IMR-90 (cell line): ENCODE measurements around the gene CACNA2D3. TPM values are rescaled to one million over a fixed set of nuclear protein-coding genes. Genes with fewer than 3 reads are reported as not detected.

Experiments used
- ATAC-seq: fragments of 200-7000 bp; cut with Tn5 transposase; 2 replicates; pipeline ENCODE4 v1.9.1; 2020; ENCODE audit warnings: low read depth, mild to moderate bottlenecking, moderate library complexity
- BruUV-seq: library from RNA; stranded (reverse); fragments of 400-500 nt; replicated peaks from 2 replicates; lab custom pipeline; 2021; lab: Mats Ljungman, UMichigan
- CTCF ChIA-PET: fragments of 300-600 bp; formaldehyde crosslinking; extraction: SDS; loops from one replicate; lab custom pipeline; 2021; ENCODE audit warnings: antibody characterized with exemption; lab: Yijun Ruan, JAX
- POLR2A ChIA-PET: fragments of 300-600 bp; sonication (Branson Sonifier 250); formaldehyde crosslinking; loops from one replicate; lab custom pipeline; 2022; ENCODE audit warnings: antibody characterized with exemption; ENCODE audit not compliant: unreplicated experiment; lab: Charles Lee
- DNase-seq: peaks from one replicate; pipeline ENCODE4 v3.0.0; 2013
- H2AFZ ChIP-seq: replicated peaks from 2 replicates; pipeline ENCODE3; 2013; ENCODE audit warnings: low read length, mild to moderate bottlenecking; ENCODE audit not compliant: poor library complexity
- H2AK5ac ChIP-seq: 2 replicates; pipeline ENCODE4 v1.6.1; 2013; ENCODE audit warnings: low read depth, low read length, inconsistent platforms
- H2AK9ac ChIP-seq: replicated peaks from 2 replicates; pipeline ENCODE3; 2013; ENCODE audit warnings: mild to moderate bottlenecking, low read depth, low read length, moderate library complexity; ENCODE audit not compliant: poor library complexity
- H2BK120ac ChIP-seq: 2 replicates; pipeline ENCODE4 v1.6.1; 2013; ENCODE audit warnings: low read depth, low read length, inconsistent platforms
- H2BK15ac ChIP-seq: 3 replicates; pipeline ENCODE4 v1.6.1; 2013; ENCODE audit warnings: low read depth, low read length, inconsistent platforms
- H2BK20ac ChIP-seq: 2 replicates; pipeline ENCODE4 v1.6.1; 2013; ENCODE audit warnings: low read depth, mild to moderate bottlenecking, inconsistent platforms, low read length, moderate library complexity
- H2BK5ac ChIP-seq: 2 replicates; pipeline ENCODE4 v1.6.1; 2013; ENCODE audit warnings: mild to moderate bottlenecking, low read depth, low read length, inconsistent platforms; ENCODE audit not compliant: poor library complexity, severe bottlenecking
- H3K14ac ChIP-seq: replicated peaks from 2 replicates; pipeline ENCODE4 v1.6.1; 2013; ENCODE audit warnings: low read depth, low read length, inconsistent platforms
- H3K18ac ChIP-seq: 2 replicates; pipeline ENCODE4 v1.6.1; 2013; ENCODE audit warnings: low read depth, low read length, control low read depth
- H3K23ac ChIP-seq: 2 replicates; pipeline ENCODE4 v1.6.1; 2013; ENCODE audit warnings: low read depth, low read length, inconsistent platforms
- H3K27ac ChIP-seq: 2 replicates; pipeline ENCODE4 v1.5.1; 2013; ENCODE audit warnings: mild to moderate bottlenecking, control low read depth, low read length; ENCODE audit not compliant: insufficient read depth
- H3K27me3 ChIP-seq: 2 replicates; pipeline ENCODE4 v1.6.1; 2013; ENCODE audit warnings: low read length; ENCODE audit not compliant: control insufficient read depth, insufficient read depth
- H3K36me3 ChIP-seq: 2 replicates; pipeline ENCODE4 v1.6.1; 2013; ENCODE audit warnings: low read length, mixed read lengths; ENCODE audit not compliant: control insufficient read depth, insufficient read depth
- H3K4ac ChIP-seq: 2 replicates; pipeline ENCODE4 v1.6.1; 2013; ENCODE audit warnings: low read depth, low read length, inconsistent platforms
- H3K4me1 ChIP-seq: 2 replicates; pipeline ENCODE4 v1.6.1; 2013; ENCODE audit warnings: low read length, mixed read lengths; ENCODE audit not compliant: control insufficient read depth, insufficient read depth
- H3K4me2 ChIP-seq: 2 replicates; pipeline ENCODE4 v1.6.1; 2013; ENCODE audit warnings: low read depth, mild to moderate bottlenecking, control low read depth, low read length, moderate library complexity
- H3K4me3 ChIP-seq: 2 replicates; pipeline ENCODE4 v1.5.1; 2013; ENCODE audit warnings: low read depth, mild to moderate bottlenecking, control low read depth, low read length, moderate library complexity; ENCODE audit not compliant: insufficient read depth
- H3K56ac ChIP-seq: 2 replicates; pipeline ENCODE4 v1.6.1; 2013; ENCODE audit warnings: low read length, inconsistent platforms; ENCODE audit not compliant: insufficient read depth; ENCODE audit errors: extremely low read depth
- H3K79me1 ChIP-seq, 2 experiments: 2 replicates each; pipeline ENCODE4 v1.6.1; 2013; ENCODE audit warnings: low read length in 2 of 2, inconsistent platforms in 1 of 2, low read depth in 1 of 2
- H3K9ac ChIP-seq: 2 replicates; pipeline ENCODE4 v1.6.1; 2013; ENCODE audit warnings: low read depth, low read length, control low read depth
- H3K9me1 ChIP-seq: 2 replicates; pipeline ENCODE4 v1.6.1; 2013; ENCODE audit warnings: low read length, inconsistent platforms; ENCODE audit not compliant: insufficient read depth
- H3K9me3 ChIP-seq: 2 replicates; pipeline ENCODE4 v1.6.1; 2013; ENCODE audit warnings: low read length; ENCODE audit not compliant: control insufficient read depth, insufficient read depth
- H4K20me1 ChIP-seq: 2 replicates; pipeline ENCODE4 v1.6.1; 2013; ENCODE audit warnings: low read length, inconsistent platforms; ENCODE audit not compliant: insufficient read depth
- H4K5ac ChIP-seq: 2 replicates; pipeline ENCODE4 v1.6.1; 2013; ENCODE audit warnings: mild to moderate bottlenecking, low read depth, low read length, control low read depth
- H4K8ac ChIP-seq, 2 experiments: 2 replicates each; pipeline ENCODE4 v1.6.1; 2013; ENCODE audit warnings: low read depth in 2 of 2, low read length in 2 of 2, control low read depth in 1 of 2, inconsistent platforms in 1 of 2
- H4K91ac ChIP-seq: 2 replicates; pipeline ENCODE4 v1.6.1; 2013; ENCODE audit warnings: low read depth, low read length, inconsistent platforms; ENCODE audit not compliant: insufficient read depth
- BHLHE40 ChIP-seq: fragments of 150-350 bp; IDR thresholded peaks from 2 replicates; pipeline ENCODE4 v1.6.1; 2016; ENCODE audit warnings: mild to moderate bottlenecking, low read depth, low read length
- CEBPB ChIP-seq: IDR thresholded peaks from 2 replicates; pipeline ENCODE4 v1.6.1; 2012; ENCODE audit warnings: low read depth, low read length, improper control_type of control experiment
- CHD1 ChIP-seq: IDR thresholded peaks from 2 replicates; pipeline ENCODE4 v1.6.1; 2012; ENCODE audit warnings: low read depth, low read length, improper control_type of control experiment
- CTCF ChIP-seq: conservative IDR thresholded peaks from 2 replicates; pipeline ENCODE4 v1.5.1; 2012; ENCODE audit warnings: mild to moderate bottlenecking, low read depth, low read length, improper control_type of control experiment
- ELK1 ChIP-seq: fragments of 150-350 bp; IDR thresholded peaks from 2 replicates; pipeline ENCODE4 v1.6.1; 2016; ENCODE audit warnings: low read depth, mild to moderate bottlenecking, low read length, moderate library complexity, borderline replicate concordance
- FOS ChIP-seq: fragments of 150-350 bp; IDR thresholded peaks from 2 replicates; pipeline ENCODE4 v1.6.1; 2016; ENCODE audit warnings: low read depth, low read length
- MAFK ChIP-seq: IDR thresholded peaks from 2 replicates; pipeline ENCODE4 v1.6.1; 2012; ENCODE audit warnings: low read depth, low read length, improper control_type of control experiment
- MAZ ChIP-seq: IDR thresholded peaks from 2 replicates; pipeline ENCODE4 v1.6.1; 2012; ENCODE audit warnings: low read depth, mild to moderate bottlenecking, low read length, improper control_type of control experiment, moderate library complexity, borderline replicate concordance
- MXI1 ChIP-seq: IDR thresholded peaks from 2 replicates; pipeline ENCODE4 v1.6.1; 2012; ENCODE audit warnings: low read depth, mild to moderate bottlenecking, low read length, moderate library complexity, borderline replicate concordance
- NFE2L2 ChIP-seq: fragments of 150-350 bp; IDR thresholded peaks from 2 replicates; pipeline ENCODE4 v1.6.1; 2016; ENCODE audit warnings: low read depth, mild to moderate bottlenecking, low read length
- POLR2A ChIP-seq: IDR thresholded peaks from 2 replicates; pipeline ENCODE4 v1.6.1; 2012; ENCODE audit warnings: mild to moderate bottlenecking, low read depth, low read length
- RAD21 ChIP-seq: IDR thresholded peaks from 2 replicates; pipeline ENCODE4 v1.6.1; 2012; ENCODE audit warnings: low read length, improper control_type of control experiment
- RCOR1 ChIP-seq: IDR thresholded peaks from 2 replicates; pipeline ENCODE4 v1.6.1; 2012; ENCODE audit warnings: mild to moderate bottlenecking, low read length, improper control_type of control experiment; ENCODE audit not compliant: insufficient replicate concordance
- RFX5 ChIP-seq: IDR thresholded peaks from 2 replicates; pipeline ENCODE4 v1.8.0; 2012; ENCODE audit warnings: low read depth, mild to moderate bottlenecking, low read length, moderate library complexity
- SMC3 ChIP-seq: fragments of 150-350 bp; IDR thresholded peaks from 2 replicates; pipeline ENCODE4 v1.6.1; 2016; ENCODE audit warnings: low read depth, mild to moderate bottlenecking, antibody characterized with exemption, low read length, moderate library complexity
- USF2 ChIP-seq: fragments of 150-350 bp; IDR thresholded peaks from 2 replicates; pipeline ENCODE4 v1.6.1; 2017; ENCODE audit warnings: mild to moderate bottlenecking, antibody characterized with exemption, low read length, low read depth
- WGBS, 2 experiments: methylation state at CpG; one replicate each; pipeline versions ENCODE4 v1.1.5 to v1.1.7; 2013; ENCODE audit warnings: missing lambda C conversion rate in 2 of 2; ENCODE audit not compliant: insufficient read length in 1 of 2; ENCODE audit errors: extremely low coverage in 2 of 2; 5-methylcytosine and 5-hydroxymethylcytosine counted together
- dilution Hi-C: fragments of 300-500 bp; cut with HindIII; formaldehyde crosslinking; loops from one replicate; pipeline ENCODE4 v1.14.3; 2018; ENCODE audit warnings: low sequenced_read_pairs; ENCODE audit not compliant: unreplicated experiment
- in situ Hi-C: fragments of 300-500 bp; cut with MboI; formaldehyde crosslinking; loops from 3 replicates; pipeline ENCODE4 v1.14.3; 2019; ENCODE audit warnings: low sequenced_read_pairs, inconsistent platforms, mixed read lengths
- intact Hi-C: fragments of 100-400 bp; cut with micrococcal nuclease; formaldehyde crosslinking; loops from 2 replicates; pipeline ENCODE4 v1.10.0; 2022
- polyA plus RNA-seq, 3 experiments: library from polyadenylated mRNA; depleted of rRNA; stranded (reverse); fragments of >200 nt; gene quantifications; 2 replicates each; pipeline ENCODE4 v1.2.3, GENCODE V29; 2012; ENCODE audit warnings: low replicate concordance in 1 of 3
- total RNA-seq: library from RNA; depleted of rRNA; stranded (reverse); fragments of >200 nt; gene quantifications from 2 replicates; pipeline ENCODE4 v1.2.3, GENCODE V29; 2012

The CACNA2D3 gene
- total and polyA plus RNA-seq, 2 of the 4 experiments (the other 2 are of a cell fraction), result 0.36 to 0.41 TPM

- BruUV-seq, result no TSS peak
- peak; percentile 25 for DNase-seq
- Histone ChIP-seq H3K4ac (peak overlapping the region; percentile 3; the same call in 1 of the 2 replicates), H4K20me1 (no peaks in the 10 kb centered on the region), H3K4me1 (no peaks in the 10 kb centered on the region), H2BK120ac (no peak overlapping the region), H3K4me3 (no peak overlapping the region), H3K18ac (no peak overlapping the region), H3K27ac (no peak overlapping the region), H4K8ac (no peak overlapping the region), H2AK5ac (peak overlapping the region; percentile 79; the same call in 1 of the 2 replicates), H2BK20ac (no peak overlapping the region), H2BK15ac (no peak overlapping the region), H2BK5ac (no peak overlapping the region), H3K9me3 (no peaks in the 10 kb centered on the region), H4K91ac (no peak overlapping the region), H3K14ac (no peak overlapping the region), H3K9me1 (no peaks in the 10 kb centered on the region; the same call in 1 of the 2 replicates), H4K5ac (no peak overlapping the region), H3K9ac (no peak overlapping the region), H3K79me1 (no peaks in the 10 kb centered on the region), H3K23ac (no peak overlapping the region), H3K27me3 (no peaks in the 10 kb centered on the region; the same call in 1 of the 2 replicates), H3K36me3 (no peaks in the 10 kb centered on the region), H2AFZ (no peak overlapping the region), H3K4me2 (no peak overlapping the region), H2AK9ac (no peak overlapping the region), H3K56ac (no peak overlapping the region)
- no peak for ATAC-seq
- intact Hi-C loops (no loop called here), in situ Hi-C loops (no loop called here), dilution Hi-C loops (no loop called here)
- POLR2A ChIA-PET, result no interaction called here
- CTCF ChIA-PET, result no interaction called here
- WGBS, 2 experiments, result no CpG with 5 or more reads among the region's 4 CpGs
- TF ChIP-seq MXI1 (no peak), RCOR1 (no peak), RAD21 (no peak), NFE2L2 (no peak), SMC3 (no peak), CEBPB (no peak), MAZ (no peak), POLR2A (no peak), RFX5 (no peak), CTCF (no peak), FOS (no peak), ELK1 (no peak), CHD1 (no peak), BHLHE40 (no peak), USF2 (no peak), MAFK (no peak)
These were observed 891.7 kb downstream of the CACNA2D3 start for GRCh38 chr3:55014081-55014480.
